Endothelial cell of umbilical vein (primary cell): ENCODE data around the gene CDC40. TPM values are rescaled to one million over a fixed set of nuclear protein-coding genes. Genes with fewer than 3 reads are reported as not detected.

Experiments
- BruUV-seq: library from RNA; stranded (reverse); fragments of 400-500 nt; replicated peaks from 2 replicates; lab custom pipeline; 2021; lab: Mats Ljungman, UMichigan
- CTCF ChIA-PET: fragments of 300-600, 350-600 bp; sonication (Branson Sonifier 250); formaldehyde crosslinking; loops from one replicate; lab custom pipeline; 2021; ENCODE audit warnings: antibody characterized with exemption, inconsistent platforms; lab: Charles Lee
- POLR2A ChIA-PET: fragments of 300-600, 350-600 bp; sonication (Branson Sonifier 250); formaldehyde crosslinking; loops from one replicate; lab custom pipeline; 2021; ENCODE audit warnings: antibody characterized with exemption, inconsistent platforms; lab: Charles Lee
- DNase-seq: peaks from one replicate; pipeline ENCODE4 v3.0.0-alpha.2; 2011; ENCODE audit warnings: low read depth, low spot score
- FAIRE-seq: peaks from 2 replicates; lab custom pipeline; 2011; peaks lifted over from hg19 to GRCh38; lab: Jason Lieb, UNC
- H2AFZ ChIP-seq: 2 replicates; pipeline ENCODE4 v1.6.0; 2012; ENCODE audit warnings: low read depth, low read length, control low read depth, inconsistent platforms
- H3K27ac ChIP-seq: 2 replicates; pipeline ENCODE4 v1.5.1; 2011; ENCODE audit warnings: low read depth, mild to moderate bottlenecking, control low read depth, low read length, moderate library complexity; ENCODE audit not compliant: insufficient read depth
- H3K27me3 ChIP-seq, 2 experiments: 2 replicates each; pipeline versions ENCODE4 v1.6.0 to v1.6.1; 2011; ENCODE audit warnings: low read length in 2 of 2, mixed read lengths in 1 of 2; ENCODE audit not compliant: control insufficient read depth in 2 of 2, insufficient read depth in 2 of 2
- H3K36me3 ChIP-seq, 2 experiments: 2 replicates in 1 of 2; 3 replicates in 1 of 2; pipeline ENCODE4 v1.5.1; 2011; ENCODE audit warnings: low read length in 2 of 2, mild to moderate bottlenecking in 1 of 2, moderate library complexity in 1 of 2; ENCODE audit not compliant: control insufficient read depth in 2 of 2, insufficient read depth in 2 of 2; ENCODE audit errors: extremely low read depth in 1 of 2
- H3K4me1 ChIP-seq: 3 replicates; pipeline ENCODE4 v1.5.1; 2011; ENCODE audit warnings: mild to moderate bottlenecking, low read length; ENCODE audit not compliant: control insufficient read depth, insufficient read depth; ENCODE audit errors: extremely low read depth
- H3K4me2 ChIP-seq: 2 replicates; pipeline ENCODE4 v1.6.1; 2011; ENCODE audit warnings: low read length, control low read depth, mixed read lengths; ENCODE audit not compliant: insufficient read depth
- H3K4me3 ChIP-seq, 3 experiments: fragments of 200-600 bp in 1 of 3; sonication (generic), shearing (Covaris generic) in 1 of 3; replicated peaks in 1 of 3; 2 replicates each; pipeline ENCODE4 v1.5.1; 2011 to 2016; ENCODE audit warnings: control low read depth in 3 of 3, low read length in 3 of 3, mild to moderate bottlenecking in 2 of 3, inconsistent platforms in 1 of 3, low read depth in 1 of 3, moderate library complexity in 1 of 3; ENCODE audit not compliant: insufficient read depth in 1 of 3
- H3K79me2 ChIP-seq: 2 replicates; pipeline ENCODE4 v1.6.0; 2012; ENCODE audit warnings: low read length, inconsistent platforms; ENCODE audit not compliant: control insufficient read depth, insufficient read depth
- H3K9ac ChIP-seq: replicated peaks from 2 replicates; pipeline ENCODE3; 2011; ENCODE audit warnings: low read length, control low read depth; ENCODE audit not compliant: insufficient read depth; ENCODE audit errors: extremely low read depth
- H3K9me1 ChIP-seq: replicated peaks from 3 replicates; pipeline ENCODE4 v1.6.0; 2011; ENCODE audit warnings: mild to moderate bottlenecking, low read length; ENCODE audit not compliant: control insufficient read depth, insufficient read depth; ENCODE audit errors: extremely low read depth
- H3K9me3 ChIP-seq: replicated peaks from 2 replicates; pipeline ENCODE4 v1.5.1; 2012; ENCODE audit warnings: low read length, inconsistent platforms; ENCODE audit not compliant: control insufficient read depth, insufficient read depth
- H4K20me1 ChIP-seq: replicated peaks from 2 replicates; pipeline ENCODE3; 2011; ENCODE audit warnings: mild to moderate bottlenecking, low read length; ENCODE audit not compliant: control insufficient read depth, insufficient read depth; ENCODE audit errors: extremely low read depth
- CTCF ChIP-seq, 2 donors: IDR thresholded peaks; 1 replicate in 1 of 2; 2 replicates in 1 of 2; pipeline ENCODE4 v1.5.1; 2011; ENCODE audit warnings: low read length in 2 of 2, mild to moderate bottlenecking in 2 of 2, moderate library complexity in 2 of 2, control low read depth in 1 of 2, inconsistent platforms in 1 of 2, low read depth in 1 of 2; ENCODE audit not compliant: insufficient read depth in 1 of 2; ENCODE audit errors: extremely low read depth in 1 of 2
- FOS ChIP-seq: IDR thresholded peaks from 2 replicates; pipeline ENCODE4 v1.6.1; 2011; ENCODE audit warnings: mild to moderate bottlenecking, low read length, moderate library complexity, borderline replicate concordance; ENCODE audit not compliant: insufficient read depth
- JUN ChIP-seq: IDR thresholded peaks from 2 replicates; pipeline ENCODE4 v1.6.1; 2011; ENCODE audit warnings: borderline replicate concordance, low read depth; ENCODE audit not compliant: insufficient read length, insufficient read depth
- MAX ChIP-seq: IDR thresholded peaks from 2 replicates; pipeline ENCODE4 v1.6.1; 2011; ENCODE audit not compliant: insufficient read depth, insufficient read length
- POLR2AphosphoS5 ChIP-seq: IDR thresholded peaks from 2 replicates; pipeline ENCODE4 v1.6.1; 2012; ENCODE audit warnings: low read depth, mild to moderate bottlenecking, control low read depth, low read length, moderate library complexity; ENCODE audit not compliant: insufficient read depth
- dilution Hi-C: fragments of 300-500 bp; cut with MboI; formaldehyde crosslinking; loops from one replicate; pipeline ENCODE4 v1.15.0; 2019; ENCODE audit warnings: low sequenced_read_pairs; ENCODE audit not compliant: extremely low pct_ligation_motif_present
- intact Hi-C: fragments of 100-400 bp; cut with micrococcal nuclease; formaldehyde crosslinking; loops from one replicate; pipeline ENCODE4 v1.10.0; 2022
- polyA plus RNA-seq, 4 experiments: library from polyadenylated mRNA; depleted of rRNA in 3 of 4; stranded (reverse) in 3 of 4; unstranded in 1 of 4; fragments of >200 nt; gene quantifications; 2 replicates each; pipeline versions ENCODE4 v1.2.1 to v1.2.3, GENCODE V29; 2011 to 2012; ENCODE audit warnings: missing spikeins in 1 of 4
- total RNA-seq: library from RNA; stranded (reverse); gene quantifications from 2 replicates; pipeline ENCODE4 v1.2.3, GENCODE V29; 2021

The CDC40 gene
- total and polyA plus RNA-seq, 2 donors (not counting 3 experiments of a cell fraction or from before 2014, with no cell fraction given) = 7.2 to 18.5 TPM

- Histone ChIP-seq H3K4me3 (no peak overlapping the region), H4K20me1 (no peaks in the 10 kb centered on the region), H3K27me3 (no peaks in the 10 kb centered on the region), H3K4me1 (no peaks in the 10 kb centered on the region), H3K36me3 (no peaks in the 10 kb centered on the region), H3K9me3 (no peaks in the 10 kb centered on the region), H3K9ac (no peak overlapping the region), H2AFZ (no peak overlapping the region), H3K79me2 (no peaks in the 10 kb centered on the region), H3K9me1 (no peaks in the 10 kb centered on the region), H3K4me2 (no peak overlapping the region), H3K27ac (no peak overlapping the region)
- ChIA-PET POLR2A (no interaction called here), CTCF (no interaction called here)
- dilution Hi-C loops = no loop called here
- no TSS peak for BruUV-seq
- no peak for FAIRE-seq
- DNase-seq = no peak
- TF ChIP-seq MAX (no peak), POLR2AphosphoS5 (no peak), CTCF (IDR thresholded peaks at IDR 0.05; ENCODE audit: extremely low read depth in 1 of 2, insufficient read depth in 1 of 2, low read depth in 1 of 2, low read length in 2 of 2) (no peak), JUN (no peak), FOS (no peak)
- intact Hi-C loops = no loop called here
Observed at GRCh38 chr6:110250838-110251237, 70.6 kb downstream of the CDC40 start.
